NCI-H2029 treated with DMSO at 0.1 percent for 48 hours (cell line): ENCODE results near the gene FOXN3.

Source experiments
- DNase-seq: peaks from one replicate; lab custom pipeline; 2025; lab: John Stamatoyannopoulos, UW

Gene FOXN3

DNA sequence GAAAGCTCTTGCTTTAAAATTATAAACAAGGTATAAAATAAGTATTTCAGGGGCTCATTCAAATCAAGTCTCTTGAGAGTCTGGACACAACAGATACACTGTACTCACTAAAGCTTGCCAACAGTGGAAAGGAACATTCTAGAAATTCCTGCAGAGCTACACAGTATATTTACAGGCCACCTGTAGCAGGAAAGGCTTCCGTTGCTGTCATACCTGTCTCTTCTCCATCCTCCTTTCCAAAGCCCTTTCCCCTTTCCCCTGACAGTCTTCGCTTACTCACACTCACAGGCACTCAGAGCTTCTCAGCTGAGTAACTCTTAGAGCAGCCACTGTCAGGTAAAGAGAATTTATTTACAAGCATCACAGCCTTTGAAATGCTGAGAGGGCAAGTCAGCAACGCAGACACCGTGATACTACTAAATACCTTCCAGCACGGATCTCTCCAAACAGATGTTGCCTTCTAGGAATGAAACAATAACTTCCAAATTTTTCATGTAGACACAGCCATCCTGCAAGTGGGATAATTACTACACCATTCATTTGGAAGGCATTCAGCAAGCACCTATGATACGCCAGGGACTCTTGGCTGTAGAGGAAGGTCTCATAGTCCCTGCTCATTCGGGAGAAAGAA is 167.9 kb downstream of the FOXN3 start:
- DNase-seq = no peak

DNA sequence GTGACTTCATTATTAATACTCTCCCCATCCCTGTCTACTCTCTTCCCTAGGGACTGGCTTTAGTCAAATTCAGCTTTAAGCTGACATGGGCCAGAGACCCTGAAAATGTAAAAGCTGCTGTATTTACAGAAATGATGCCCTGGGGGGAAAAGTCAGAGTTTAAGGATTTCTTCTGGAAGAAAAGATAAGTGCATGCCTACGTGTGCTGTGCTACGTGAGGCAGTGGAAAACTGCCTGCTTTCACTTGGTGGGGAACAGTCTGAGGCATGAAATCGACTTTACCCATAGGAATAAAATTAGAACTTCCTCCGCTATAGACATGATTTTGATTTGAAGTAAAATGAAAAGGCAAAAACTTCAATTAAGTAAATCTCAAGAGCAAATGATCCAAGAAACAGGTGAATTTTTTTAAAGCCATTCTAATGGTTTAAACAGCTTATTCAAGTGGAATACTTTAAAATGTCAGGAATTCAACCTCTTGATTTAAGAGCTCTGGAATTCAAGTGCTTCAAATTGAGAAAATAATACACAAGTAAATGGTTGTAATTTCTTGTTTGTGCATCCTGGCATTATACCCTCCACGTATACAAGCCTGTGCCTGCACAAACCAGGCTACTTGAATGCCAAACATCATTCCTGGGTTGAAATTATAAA is 168.5 kb downstream of the FOXN3 start:
- DNase-seq = no peak

DNA sequence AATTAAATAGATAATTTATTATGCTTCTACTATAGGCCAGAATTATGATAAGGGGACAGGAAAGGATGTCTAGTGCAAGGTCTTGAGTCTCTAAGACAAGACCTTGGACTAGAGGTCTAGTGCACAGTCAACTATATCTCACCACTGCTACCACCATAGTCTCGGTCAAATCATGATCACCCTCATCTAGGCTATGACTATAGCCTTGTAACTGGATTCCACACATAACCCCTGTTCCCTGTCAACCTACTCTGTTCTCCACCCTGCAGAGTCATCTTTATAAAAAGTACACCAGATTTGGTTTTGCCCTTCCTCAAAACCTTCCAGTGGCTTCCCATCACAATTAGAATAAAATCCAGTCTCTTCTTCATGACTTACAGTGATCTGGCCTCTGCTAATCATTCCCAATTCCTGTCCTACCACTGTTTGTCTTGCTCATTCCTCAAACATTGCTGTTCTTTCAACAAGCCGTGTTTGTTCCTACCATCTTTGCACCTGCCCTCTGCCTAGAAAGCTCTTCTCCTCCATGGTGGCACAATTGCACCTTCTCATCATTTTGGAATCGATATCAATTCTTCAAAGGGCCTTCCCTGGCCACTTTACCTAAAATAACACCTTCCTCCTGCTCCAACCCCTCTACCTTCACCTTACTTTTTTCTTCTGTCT is 169.4 kb downstream of the FOXN3 start:
- no peak for DNase-seq

DNA sequence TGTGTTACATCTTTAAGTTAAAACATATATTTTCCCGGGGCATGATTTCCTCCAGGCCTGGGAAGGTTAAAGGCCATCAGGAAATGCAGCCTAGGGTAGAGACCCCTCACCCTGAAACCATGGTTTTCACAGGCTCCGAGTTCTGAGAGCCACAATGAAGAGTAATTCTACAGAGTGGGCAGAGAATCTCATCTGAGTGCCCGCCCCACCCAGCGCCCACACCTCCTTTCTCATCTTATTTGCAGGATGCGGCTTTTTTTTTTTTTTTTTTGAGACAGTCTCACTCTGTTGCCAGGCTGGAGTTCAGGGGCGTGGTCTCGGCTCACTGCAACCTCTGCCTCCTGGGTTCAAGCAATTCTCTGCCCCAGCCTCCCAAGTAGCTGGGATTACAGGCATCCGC is 170.7 kb downstream of the FOXN3 start:
- DNase-seq = no peak

- no peak for DNase-seq
Observed at GRCh38 chr14:89245802-89246201, 171.2 kb downstream of the FOXN3 start.

DNA sequence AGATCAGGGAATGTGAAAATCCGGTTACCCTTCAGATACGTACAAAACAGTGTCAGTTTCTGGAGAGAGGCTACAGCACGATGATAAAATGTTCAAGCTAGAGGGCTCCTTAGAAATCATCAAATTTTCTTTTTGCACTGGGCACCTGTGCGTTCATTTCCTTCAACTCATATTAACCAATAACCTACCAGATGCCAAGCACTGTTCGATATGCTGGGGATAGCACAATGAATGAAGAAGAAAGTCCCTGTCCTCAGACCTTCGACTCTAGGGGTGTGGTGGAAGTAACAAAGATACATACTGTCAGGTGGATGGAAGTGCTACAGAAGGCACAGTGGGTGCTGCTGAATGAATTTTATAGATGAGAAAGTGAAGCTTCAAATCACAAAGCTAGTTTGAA is 172.3 kb downstream of the FOXN3 start:
- no peak for DNase-seq

GRCh38 chr14:89243741-89244140 is 173.3 kb downstream of the FOXN3 start:
- DNase-seq = no peak

- DNase-seq = no peak
Observed at GRCh38 chr14:89243286-89243685, 173.7 kb downstream of the FOXN3 start.

DNA sequence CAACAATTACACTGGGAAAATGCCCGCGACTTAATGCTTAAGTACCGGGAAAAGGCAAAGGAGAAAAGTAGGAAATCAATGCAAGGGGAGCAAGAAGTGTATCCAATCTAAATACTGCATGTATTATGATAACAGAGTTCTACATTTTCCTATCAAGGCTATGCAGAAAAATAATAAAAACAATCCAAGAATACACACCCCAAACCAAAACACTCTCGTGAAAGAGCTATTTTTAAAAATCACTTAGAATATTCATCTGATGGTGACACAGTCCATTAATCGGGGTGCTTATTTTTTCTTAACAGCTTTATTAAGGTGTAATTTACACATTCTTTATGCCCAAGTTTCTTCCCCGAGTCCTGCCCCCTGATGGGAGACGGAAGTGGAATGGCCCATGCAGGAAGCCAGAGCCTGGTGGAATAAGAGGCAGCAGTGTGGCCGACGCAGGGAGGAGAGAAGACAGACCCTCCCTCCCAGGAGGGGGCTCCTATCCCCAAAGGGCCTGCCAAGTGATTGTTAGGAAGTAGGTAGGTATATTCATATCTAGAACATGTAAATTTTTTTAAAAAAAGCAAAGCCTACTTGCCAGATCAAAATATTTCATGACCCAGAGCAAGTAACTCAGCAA is 174.3 kb downstream of the FOXN3 start:
- no peak for DNase-seq

DNA sequence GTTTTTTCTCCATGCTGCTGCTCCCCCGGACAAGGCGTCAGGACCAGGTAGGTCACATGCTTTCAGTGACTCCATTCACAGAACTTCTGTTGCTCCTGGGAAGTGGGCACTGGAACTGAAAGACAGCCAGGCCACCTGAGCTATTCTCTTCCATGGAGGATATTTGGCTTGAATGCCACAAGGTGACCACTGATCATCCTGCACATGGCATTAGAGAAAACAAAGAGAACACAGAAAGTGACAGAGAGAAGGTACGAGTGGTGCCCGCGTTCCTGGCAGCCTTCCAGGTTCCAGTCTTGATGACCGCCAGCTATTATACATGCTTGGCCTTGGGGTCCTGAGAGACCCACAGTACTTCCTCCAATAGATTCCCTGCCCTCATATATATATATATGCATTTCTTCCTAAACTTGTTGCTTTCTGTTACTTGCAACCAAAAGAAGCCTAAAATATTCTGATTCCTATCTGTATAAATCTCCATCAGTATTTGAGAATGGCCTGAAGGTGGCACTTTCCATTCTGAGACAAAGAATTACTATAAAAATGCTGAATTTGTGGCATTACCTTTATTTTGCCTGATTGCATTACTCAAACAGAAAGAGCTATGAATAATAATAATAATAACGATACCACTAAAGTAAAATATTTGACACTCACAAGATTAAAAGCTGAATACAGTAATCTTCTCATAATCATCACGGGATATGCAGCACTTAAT is 174.9 kb downstream of the FOXN3 start:
- no peak for DNase-seq

DNA sequence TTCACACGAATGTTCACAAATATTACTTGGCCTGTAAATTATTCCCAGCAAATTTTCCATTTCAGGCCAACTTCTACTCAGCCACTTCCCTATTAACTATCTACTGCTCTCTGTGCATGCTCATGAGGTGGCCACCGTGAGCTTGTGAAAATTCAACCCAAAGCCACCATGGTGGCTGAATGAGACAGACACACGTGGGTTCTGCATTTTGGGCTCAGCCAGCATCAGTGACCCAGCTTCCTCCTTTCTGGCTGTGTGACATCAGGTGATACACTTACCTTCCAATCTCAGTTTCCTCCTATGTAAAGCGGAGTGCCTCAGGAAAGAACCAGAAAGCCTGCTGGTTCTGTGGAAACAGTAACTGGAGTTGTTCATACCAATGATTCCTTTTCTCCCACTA is 175.8 kb downstream of the FOXN3 start:
- no peak for DNase-seq

- no peak for DNase-seq
Observed at GRCh38 chr14:89240414-89240813, 176.6 kb downstream of the FOXN3 start.

DNA sequence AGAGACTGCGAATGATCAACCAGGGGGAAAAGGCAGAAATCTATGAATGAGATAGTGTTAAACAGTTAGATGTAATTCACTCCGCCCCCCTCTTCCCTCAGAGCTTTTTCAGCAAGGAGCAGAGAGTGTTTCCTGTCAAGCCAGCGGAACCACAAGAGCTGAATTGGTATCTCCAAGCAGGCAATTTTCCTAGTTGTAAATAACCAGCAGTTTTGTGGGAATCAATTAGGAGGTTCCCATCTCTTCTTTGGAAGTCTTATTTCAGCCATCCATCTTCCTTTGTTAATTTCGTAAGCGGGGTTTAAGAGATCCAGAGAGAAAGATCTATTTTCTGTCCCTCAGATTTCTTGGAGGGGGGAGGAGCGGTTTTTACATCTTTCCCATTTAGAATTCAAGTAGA is 178.0 kb downstream of the FOXN3 start:
- no peak for DNase-seq

DNA sequence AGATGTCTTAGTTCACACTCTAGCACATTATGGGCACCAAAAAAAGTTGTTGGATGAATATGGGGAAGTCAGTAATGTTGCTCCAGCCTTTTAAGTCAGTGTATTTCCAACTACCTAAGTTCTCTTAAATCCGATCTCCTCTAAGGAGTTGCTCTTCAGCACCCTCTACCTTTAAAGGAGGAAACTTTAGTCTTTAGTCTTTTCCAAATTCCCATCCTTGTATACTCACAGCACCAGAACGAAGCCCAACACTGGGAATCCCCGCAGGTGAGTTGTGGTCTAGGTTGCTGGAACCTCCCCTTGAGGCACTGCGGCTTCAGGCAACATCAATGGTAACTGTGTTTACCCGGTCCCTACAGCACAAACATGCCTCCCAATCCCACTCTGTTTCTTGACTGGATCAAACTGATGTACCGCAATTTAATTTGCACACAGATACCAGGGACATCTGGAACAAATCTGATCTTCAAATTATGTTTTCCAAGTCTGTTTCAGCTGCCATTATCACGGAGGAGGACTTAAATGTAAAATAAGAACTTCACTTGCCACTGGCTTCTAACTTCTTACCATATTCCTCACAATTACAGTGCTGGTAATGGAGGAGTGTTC is 179.0 kb downstream of the FOXN3 start:
- no peak for DNase-seq

- no peak for DNase-seq
Observed at GRCh38 chr14:89236851-89237250, 180.2 kb downstream of the FOXN3 start.

- DNase-seq = no peak
Observed at GRCh38 chr14:89233184-89233583, 183.8 kb downstream of the FOXN3 start.

GRCh38 chr14:89232265-89233070 is 184.6 kb downstream of the FOXN3 start:
- no peak for DNase-seq

- DNase-seq = no peak
Observed at GRCh38 chr14:89231426-89232113, 185.5 kb downstream of the FOXN3 start.

DNA sequence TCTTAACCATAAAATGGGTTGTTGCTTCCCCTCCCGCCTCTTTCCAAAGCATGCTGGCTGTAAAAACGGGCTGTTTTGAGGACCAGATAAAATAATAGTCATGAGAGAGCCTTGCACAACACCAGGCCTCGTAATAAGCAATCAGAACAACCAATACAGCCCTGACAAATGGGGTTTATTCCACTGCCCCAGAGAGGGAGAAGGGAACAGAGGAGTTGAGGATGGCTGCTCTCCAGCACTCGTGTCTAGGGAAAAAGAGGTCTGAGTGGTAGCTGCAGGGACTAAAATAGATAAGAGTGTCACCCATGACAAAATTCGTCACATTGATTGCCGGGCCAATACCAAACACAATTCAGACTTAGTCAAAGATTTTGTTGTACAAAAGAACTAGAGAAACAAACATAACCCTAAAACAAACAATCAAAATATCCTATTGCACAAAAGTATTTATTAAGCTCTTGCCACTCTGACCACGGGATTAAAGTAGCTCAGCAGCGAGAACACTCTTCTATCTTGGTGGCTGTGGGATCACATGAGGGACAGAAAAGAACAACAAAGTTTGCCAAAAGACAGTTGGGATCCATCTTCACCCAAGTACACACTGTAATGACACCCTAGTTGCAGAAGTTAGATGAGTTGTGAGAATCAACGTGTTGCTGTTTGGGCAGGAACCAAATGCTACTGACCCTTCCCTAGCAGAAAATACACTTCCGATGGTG is 188.0 kb downstream of the FOXN3 start:
- DNase-seq = no peak

GRCh38 chr14:89227496-89227836 is 189.6 kb downstream of the FOXN3 start:
- DNase-seq = no peak
